GM21737 (cell line): ENCODE measurements around the gene GPR35.

Experiments
- ATAC-seq: cut with Tn5 transposase; IDR thresholded peaks from one replicate; pipeline ENCODE4 v1.9.1; 2021; ENCODE audit warnings: mild to moderate bottlenecking, moderate library complexity; ENCODE audit not compliant: unreplicated experiment

Gene GPR35

GRCh38 chr2:240624950-240625621 lies at the start of gene GPR35:
GPR35 (plus strand) TSS chr2:240625480; CDS start chr2:240629953, 4,473 bp downstream.
- ATAC-seq, result no peak

- ATAC-seq, result no peak
Measured at GRCh38 chr2:240576036-240576435, 49.2 kb upstream of the GPR35 start.

DNA sequence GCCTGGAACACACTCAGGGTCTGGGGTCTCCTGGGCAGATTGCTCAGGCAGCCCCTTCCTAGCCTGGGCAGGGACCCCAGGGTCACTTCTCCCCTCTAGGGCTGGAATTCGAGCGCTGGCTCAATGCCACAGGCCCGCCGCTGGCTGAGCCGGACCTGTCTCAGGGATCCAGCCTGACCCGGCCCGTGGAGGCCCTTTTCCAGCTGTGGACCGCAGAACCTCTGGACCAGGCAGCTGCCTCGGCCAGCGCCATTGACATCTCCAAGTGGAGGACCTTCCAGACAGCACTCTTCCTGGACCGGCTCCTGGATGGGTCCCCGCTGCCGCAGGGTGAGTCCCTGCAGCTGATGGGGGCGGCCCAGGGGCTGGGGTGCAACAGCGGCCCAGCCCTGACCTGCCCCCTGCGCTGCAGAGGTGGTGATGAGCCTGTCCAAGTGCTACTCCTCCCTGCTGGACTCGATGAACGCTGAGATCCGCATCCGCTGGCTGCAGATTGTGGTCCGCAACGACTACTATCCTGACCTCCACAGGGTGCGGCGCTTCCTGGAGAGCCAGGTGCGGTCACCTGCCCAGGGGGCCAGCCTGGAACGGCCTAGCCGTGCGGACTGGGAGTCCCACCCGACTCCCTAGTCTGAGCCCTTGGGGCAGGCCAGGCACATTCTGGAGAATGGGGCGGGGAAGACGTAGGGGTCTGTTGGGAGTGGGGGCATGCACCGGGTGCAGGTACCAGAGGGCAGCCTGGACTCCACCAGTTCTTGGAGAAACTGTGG lies 48.7 kb upstream of the GPR35 start:
- ATAC-seq, result no peak

DNA sequence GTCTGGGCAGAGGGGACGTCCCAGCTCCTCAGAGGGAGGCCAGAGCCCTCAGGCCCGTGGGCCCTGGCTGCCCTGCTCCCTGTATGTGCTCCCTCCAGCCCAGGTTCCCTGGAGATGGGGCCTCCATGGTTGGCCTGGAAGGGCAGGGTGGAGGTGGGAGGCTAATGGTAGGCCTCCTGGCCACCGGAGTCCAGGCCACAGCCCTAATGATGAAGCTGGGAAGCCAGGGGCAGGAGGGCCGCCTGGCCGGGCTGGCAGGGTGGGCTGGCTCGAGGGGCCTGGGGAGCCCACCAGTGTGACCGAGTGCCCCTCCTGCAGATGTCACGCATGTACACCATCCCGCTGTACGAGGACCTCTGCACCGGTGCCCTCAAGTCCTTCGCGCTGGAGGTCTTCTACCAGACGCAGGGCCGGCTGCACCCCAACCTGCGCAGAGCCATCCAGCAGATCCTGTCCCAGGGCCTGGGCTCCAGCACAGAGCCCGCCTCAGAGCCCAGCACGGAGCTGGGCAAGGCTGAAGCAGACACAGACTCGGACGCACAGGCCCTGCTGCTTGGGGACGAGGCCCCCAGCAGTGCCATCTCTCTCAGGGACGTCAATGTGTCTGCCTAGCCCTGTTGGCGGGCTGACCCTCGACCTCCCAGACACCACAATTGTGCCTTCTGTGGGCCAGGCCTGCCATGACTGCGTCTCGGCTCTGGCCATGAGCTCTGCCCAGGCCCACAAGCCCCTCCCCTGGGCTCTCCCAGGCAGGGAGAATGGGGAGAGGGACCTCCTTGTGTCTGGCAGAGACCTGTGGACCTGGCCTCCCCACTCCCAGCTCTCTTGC lies 47.8 kb upstream of the GPR35 start:
- no peak for ATAC-seq

- ATAC-seq, result no peak
Measured at GRCh38 chr2:240578110-240578450, 47.2 kb upstream of the GPR35 start.

- ATAC-seq, result no peak
Measured at GRCh38 chr2:240578488-240578887, 46.8 kb upstream of the GPR35 start.

GRCh38 chr2:240579071-240579762 lies 46.1 kb upstream of the GPR35 start:
- no peak for ATAC-seq

DNA sequence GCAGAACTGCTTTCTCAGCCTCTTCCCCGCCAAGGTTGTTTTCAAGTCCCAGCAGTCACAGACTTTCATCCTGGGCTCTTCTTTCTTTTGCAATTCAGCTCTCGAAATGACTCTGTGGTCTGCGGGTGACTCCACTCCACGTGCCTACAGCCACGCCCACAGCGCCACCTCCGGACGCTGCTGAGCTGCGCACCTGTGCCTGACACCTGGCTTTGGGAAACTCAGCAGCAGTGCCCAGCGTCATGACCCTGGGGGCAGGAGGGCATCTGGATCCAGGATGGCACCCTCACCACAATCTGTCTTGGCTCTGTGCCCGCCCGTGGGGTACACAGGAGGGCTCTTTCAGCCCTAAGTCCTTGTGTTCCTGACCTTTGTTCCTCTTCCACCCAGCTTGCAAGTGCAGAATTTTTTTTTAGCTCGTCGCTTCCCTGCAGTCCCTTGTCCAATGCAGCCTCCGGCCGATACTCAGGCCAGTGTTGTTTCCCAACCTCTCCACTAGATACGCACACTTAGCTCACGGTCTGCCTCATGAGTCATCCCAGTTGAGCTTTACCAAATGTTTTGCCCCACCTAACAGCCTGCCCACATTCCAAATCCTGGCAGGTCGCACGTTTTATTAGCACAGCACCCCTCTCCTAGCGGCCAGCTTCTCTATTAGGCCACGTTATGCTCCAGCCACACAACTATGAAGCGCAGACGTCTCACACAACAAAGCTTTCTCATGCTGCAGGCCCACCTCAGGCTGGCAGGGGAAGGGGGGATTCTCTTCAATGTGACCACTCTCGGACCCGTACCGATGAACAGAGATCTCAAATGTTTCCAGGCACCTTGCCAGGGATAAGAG lies 45.3 kb upstream of the GPR35 start:
- no peak for ATAC-seq

- ATAC-seq, result no peak
Measured at GRCh38 chr2:240581811-240582210, 43.5 kb upstream of the GPR35 start.

DNA sequence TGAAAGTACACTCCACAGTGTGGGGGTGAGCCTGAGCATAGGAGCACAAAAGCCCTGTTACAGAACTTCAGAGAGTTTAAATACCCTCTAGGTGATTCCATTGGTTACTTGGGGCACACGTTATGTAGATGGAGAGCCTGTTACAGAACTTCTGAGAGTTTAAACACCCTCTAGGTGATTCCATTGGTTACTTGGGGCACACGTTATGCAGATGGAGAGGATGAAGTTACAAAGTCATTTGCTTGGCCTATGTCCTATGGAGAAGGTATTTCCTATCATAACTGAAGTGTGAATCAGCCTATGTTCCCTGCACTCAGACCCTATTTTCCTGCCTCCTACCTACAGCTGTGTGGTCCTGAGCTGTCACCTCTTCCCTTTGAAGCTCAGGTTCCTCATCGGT lies 42.5 kb upstream of the GPR35 start:
- no peak for ATAC-seq

- no peak for ATAC-seq
Measured at GRCh38 chr2:240583774-240584173, 41.5 kb upstream of the GPR35 start.

DNA sequence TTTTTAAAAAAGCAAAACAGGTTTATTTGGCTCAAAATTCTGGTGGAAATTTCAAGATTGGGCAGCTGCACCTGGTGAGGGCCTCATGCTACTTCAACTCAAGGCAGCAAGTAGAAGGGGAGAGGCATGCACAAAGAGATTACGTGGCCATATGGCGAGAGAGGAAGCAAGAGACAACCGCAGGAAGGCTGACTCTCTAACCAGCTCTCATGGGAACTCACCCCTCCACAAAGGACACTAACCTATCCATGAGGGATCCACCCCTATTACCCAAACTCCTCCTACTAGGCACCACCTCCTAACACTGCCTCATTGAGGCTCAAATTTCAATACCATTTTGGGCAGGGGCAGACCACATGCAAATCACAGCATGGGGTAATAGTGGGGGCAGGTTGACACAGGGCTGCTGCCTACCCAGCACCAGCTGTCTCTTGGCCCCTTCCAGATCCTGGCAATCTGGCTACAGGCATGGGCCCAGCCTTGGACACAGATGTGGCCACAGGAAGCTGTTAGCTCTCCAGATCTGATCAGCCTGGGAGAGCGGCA lies 40.7 kb upstream of the GPR35 start:
- ATAC-seq, result peak; percentile 53

DNA sequence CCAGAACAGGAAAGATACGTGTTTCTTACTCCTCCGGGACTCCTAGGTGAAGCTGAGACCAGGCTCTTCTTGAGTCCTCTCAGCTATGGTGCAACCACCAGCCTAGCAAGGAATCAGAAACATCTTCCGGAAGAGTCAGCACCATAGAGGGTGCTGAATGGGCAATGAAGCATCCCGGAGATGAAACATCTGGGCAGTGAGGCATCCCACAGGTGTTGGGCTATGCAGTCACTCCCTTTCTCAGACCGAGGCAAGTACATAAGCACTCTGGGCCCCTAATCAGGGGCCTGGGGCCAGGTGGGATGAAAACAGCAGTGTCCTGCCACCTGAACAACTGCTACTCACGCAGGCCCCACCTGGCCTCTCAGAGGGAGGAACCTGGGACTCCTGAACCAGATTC lies 40.2 kb upstream of the GPR35 start:
- ATAC-seq, result peak; percentile 28

DNA sequence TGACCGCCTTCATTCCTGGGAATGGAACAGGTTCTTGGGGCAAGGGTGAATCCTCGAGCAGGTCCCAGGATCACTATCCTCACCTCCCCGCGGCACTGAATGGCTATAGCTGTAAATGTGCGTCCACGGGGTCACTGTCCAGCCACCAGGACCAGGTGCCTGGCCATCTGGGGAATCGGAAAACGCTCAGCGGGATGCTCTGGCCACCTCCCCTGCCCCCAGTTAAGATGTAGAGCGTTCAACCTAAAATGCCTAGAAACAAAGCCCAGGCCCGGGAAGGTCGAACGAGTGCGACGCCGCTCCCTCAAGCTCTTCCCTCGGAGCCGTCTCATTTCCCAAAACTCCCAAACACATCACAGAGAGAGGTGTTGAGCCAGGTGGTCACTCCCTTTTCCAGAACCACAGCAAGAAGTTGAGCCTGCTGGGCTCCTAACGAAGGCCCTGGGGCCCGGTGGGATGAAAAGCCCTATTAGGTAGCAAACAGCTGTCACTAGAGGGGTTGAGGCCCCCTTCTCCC lies 39.5 kb upstream of the GPR35 start:
- no peak for ATAC-seq

DNA sequence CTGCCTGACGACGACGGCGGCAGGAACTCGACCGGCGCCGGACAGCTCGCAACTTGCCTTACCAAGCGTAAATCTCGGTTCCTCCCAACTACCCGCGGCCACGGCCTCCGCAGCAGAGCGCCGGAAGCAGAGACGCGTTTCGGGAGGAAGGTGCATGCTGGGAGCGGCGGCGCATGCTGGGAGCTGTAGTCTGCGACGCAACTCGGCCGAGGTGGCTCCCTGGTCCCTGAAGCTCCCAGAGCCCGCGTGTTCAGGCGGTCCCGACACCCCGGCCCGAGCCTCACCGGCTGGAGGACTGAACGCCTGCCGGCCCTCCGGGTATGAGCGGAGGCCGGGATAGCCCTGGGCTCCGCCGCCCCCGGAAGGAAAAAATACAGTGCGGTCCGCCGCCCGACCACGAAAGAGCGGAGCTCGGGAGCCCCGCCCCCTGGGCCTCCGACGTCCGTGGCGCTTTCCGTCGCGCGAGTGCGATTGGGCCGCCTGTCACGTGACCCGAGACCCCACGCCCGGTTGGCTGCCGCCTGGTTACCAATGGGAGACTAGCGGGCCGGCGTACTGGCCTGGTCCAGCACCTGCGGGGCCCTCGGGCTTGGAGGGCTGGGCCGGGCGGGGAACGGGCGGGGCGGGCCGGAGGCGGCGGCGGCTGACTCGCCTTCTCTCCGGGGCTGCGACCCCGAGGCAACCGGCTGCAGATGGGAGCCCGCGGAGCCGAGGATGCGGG lies 38.9 kb upstream of the GPR35 start, which contains the start of gene CAPN10:
Gene CAPN10, plus strand, starts transcription at position 537 of the 721 bp plus-strand sequence. Its CDS starts 178 bp downstream, at position 715.
- peak; percentile 55 for ATAC-seq

DNA sequence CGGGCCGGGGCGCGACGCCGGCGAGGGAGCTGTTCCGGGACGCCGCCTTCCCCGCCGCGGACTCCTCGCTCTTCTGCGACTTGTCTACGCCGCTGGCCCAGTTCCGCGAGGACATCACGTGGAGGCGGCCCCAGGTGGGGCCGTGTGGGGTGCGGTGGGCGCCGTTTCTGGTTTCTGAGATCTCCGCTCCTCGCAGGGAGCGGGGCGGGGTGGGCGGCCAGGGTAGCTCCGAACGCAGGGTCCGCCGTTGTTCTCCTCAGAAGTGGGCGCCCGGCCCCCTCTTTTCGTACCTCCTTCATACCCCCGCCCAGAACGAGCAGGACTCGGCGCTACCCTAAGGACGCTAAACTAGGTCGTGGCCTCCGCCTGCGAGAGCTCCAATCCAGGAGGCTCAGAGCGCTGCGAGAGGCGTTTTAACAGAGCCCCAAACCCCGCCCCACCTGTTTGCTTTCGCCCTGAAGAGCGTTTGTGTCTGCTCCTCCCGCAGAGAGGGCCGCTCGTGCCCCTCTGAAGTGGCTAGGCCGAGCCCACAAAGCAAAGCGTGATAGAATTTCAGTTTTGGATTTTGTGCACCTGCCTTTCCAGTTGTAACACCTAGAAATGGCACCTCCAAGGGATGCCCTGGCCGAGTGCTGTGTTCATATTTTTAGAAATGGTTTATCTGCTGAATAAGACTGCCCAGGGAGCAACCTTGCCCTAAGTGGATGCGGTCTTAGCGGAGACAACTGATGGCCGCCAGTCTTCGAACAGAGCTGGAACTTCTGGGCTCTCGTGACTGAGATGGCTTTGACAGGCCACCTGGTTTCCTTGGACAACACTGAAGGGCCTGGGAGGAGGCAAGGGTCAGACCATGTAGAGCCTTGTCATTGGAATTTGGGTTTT lies 38.1 kb upstream of the GPR35 start:
- peak; percentile 2 for ATAC-seq

DNA sequence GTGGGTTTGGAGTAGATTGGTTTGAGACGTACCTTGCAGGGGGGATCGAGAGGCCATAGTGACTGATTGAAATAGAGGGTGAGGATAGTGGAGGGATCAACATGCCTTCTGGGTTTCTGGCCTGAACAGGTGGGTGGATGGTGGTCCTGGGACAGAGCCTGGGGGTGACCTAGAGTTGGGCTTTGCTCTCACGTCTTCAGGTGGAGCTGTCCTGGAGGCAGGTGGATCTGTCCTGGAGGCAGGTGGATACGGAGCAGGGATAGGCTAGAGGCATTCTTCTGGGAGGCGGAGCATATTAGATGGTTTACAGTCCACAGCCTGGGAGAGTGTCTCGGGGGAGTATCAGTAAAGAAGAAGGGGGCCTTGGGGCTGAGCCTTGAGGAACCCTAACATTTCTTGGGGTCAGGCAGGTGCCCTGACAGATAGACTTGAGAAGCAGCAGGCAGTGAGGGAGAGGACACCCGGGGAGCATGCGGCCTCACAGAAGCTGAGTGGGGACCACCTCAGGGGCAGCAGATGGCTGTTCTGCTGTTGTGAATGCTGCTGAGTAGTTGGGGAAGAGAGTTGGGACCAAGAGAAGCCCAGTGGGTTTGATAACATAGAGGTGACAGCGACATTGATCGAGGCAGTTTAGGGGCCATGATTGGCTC lies 37.1 kb upstream of the GPR35 start:
- ATAC-seq, result no peak
